ENCODE data around the gene DCAF10.
"Not testable (repeated sequence)": the region's sequence is repeated elsewhere in the genome, so short reads cannot be mapped to it uniquely, and the experiment has no call there.

- TF ChIP-seq YY1 (IDR thresholded peaks at IDR 0.05; ENCODE audit: insufficient read depth, insufficient read length); ZNF274 (IDR thresholded peaks at IDR 0.05; ENCODE audit: low read depth, low read length); SUZ12 (IDR thresholded peaks at IDR 0.05; ENCODE audit: extremely low read depth, insufficient read depth, insufficient read length): not testable (repeated sequence)
Measured at GRCh38 chr9:37887977-37888583, 87.5 kb downstream of the DCAF10 start.
